SK-N-SH (cell line): Measurements from ENCODE around the gene LTBP1.

ENCODE experiments used
- CTCF ChIP-seq: fragments of 200-600 bp; sonication (generic); IDR thresholded peaks from 2 replicates; pipeline ENCODE4 v1.6.1; 2017; ENCODE audit warnings: antibody characterized with exemption, mild to moderate bottlenecking, moderate library complexity
- EZH2phosphoT487 ChIP-seq: fragments of 200-600 bp; sonication (generic); IDR thresholded peaks from 2 replicates; pipeline ENCODE4 v1.6.1; 2017; ENCODE audit warnings: low read depth, mixed run types, mild to moderate bottlenecking, antibody characterized with exemption, moderate library complexity, borderline replicate concordance
- FOSL2 ChIP-seq: IDR thresholded peaks from 2 replicates; pipeline ENCODE4 v1.4.0; 2012; ENCODE audit warnings: low read depth, mild to moderate bottlenecking, moderate library complexity, borderline replicate concordance
- MEF2A ChIP-seq: IDR thresholded peaks from 2 replicates; pipeline ENCODE4 v1.4.0; 2012; ENCODE audit warnings: low read depth, borderline replicate concordance
- POLR2AphosphoS5 ChIP-seq: IDR thresholded peaks from 2 replicates; pipeline ENCODE4 v1.6.1; 2012; ENCODE audit warnings: low read depth, low read length
- RAD21 ChIP-seq: IDR thresholded peaks from 2 replicates; pipeline ENCODE4 v1.6.1; 2012; ENCODE audit warnings: mild to moderate bottlenecking, low read length
- TCF12 ChIP-seq: IDR thresholded peaks from 2 replicates; pipeline ENCODE4 v1.4.0; 2012
- ZBTB33 ChIP-seq: IDR thresholded peaks from 2 replicates; pipeline ENCODE4 v1.4.0; 2012; ENCODE audit warnings: low read depth, borderline replicate concordance

GRCh38 chr2:33265584-33266338 lies 319.0 kb downstream of the LTBP1 start:
- TF ChIP-seq RAD21 (no peak), CTCF (no peak), POLR2AphosphoS5 (no peak), MEF2A (no peak), EZH2phosphoT487 (no peak), ZBTB33 (no peak), FOSL2 (no peak), TCF12 (no peak)
